Liver (tissue), 9 donors: ENCODE measurements around the gene TMEM119. TPM values are rescaled to one million over a fixed set of nuclear protein-coding genes. Genes with fewer than 3 reads are reported as not detected.

ENCODE experiments used
- DNase-seq: peaks from one replicate; pipeline ENCODE4 v3.0.0-alpha.2; 2017; ENCODE audit warnings: low spot score
- H3K27ac ChIP-seq, 2 donors: one replicate each; pipeline ENCODE4 v1.7.0; 2013; ENCODE audit warnings: inconsistent platforms in 2 of 2, low read length in 2 of 2, control low read depth in 1 of 2, low read depth in 1 of 2, mild to moderate bottlenecking in 1 of 2
- H3K27me3 ChIP-seq, 4 donors: one replicate each; pipeline versions ENCODE4 v1.6.1 to v1.7.0; 2013; ENCODE audit warnings: low read length in 3 of 4, inconsistent platforms in 1 of 4, mild to moderate bottlenecking in 1 of 4, moderate library complexity in 1 of 4; ENCODE audit not compliant: control insufficient read depth in 4 of 4, insufficient read depth in 4 of 4
- H3K36me3 ChIP-seq, 4 donors: one replicate each; pipeline versions ENCODE4 v1.6.1 to v1.7.0; 2013; ENCODE audit warnings: low read length in 3 of 4, mild to moderate bottlenecking in 3 of 4, low read depth in 1 of 4, moderate library complexity in 1 of 4; ENCODE audit not compliant: control insufficient read depth in 4 of 4, insufficient read depth in 3 of 4
- H3K4me1 ChIP-seq, 4 donors: one replicate each; pipeline versions ENCODE4 v1.6.1 to v1.7.0; 2013; ENCODE audit warnings: low read length in 3 of 4, mild to moderate bottlenecking in 3 of 4, moderate library complexity in 1 of 4; ENCODE audit not compliant: control insufficient read depth in 4 of 4, insufficient read depth in 4 of 4
- H3K4me3 ChIP-seq, 3 donors: one replicate each; pipeline versions ENCODE4 v1.6.1 to v1.7.0; 2013; ENCODE audit warnings: low read length in 3 of 3, control low read depth in 1 of 3, low read depth in 1 of 3, mild to moderate bottlenecking in 1 of 3
- H3K9ac ChIP-seq, 2 donors: one replicate each; pipeline ENCODE4 v1.7.0; 2013; ENCODE audit warnings: low read length in 2 of 2, mild to moderate bottlenecking in 2 of 2, moderate library complexity in 2 of 2, control low read depth in 1 of 2, low read depth in 1 of 2
- H3K9me3 ChIP-seq, 4 donors: one replicate each; pipeline versions ENCODE4 v1.6.1 to v1.7.0; 2013; ENCODE audit warnings: low read length in 3 of 4; ENCODE audit not compliant: control insufficient read depth in 4 of 4
- ATF3 ChIP-seq: IDR thresholded peaks from 2 replicates; pipeline ENCODE4 v1.6.1; 2016; ENCODE audit warnings: antibody characterized with exemption
- CTCF ChIP-seq: fragments of 150-350 bp; IDR thresholded peaks from 2 replicates; pipeline ENCODE4 v1.5.1; 2017; ENCODE audit warnings: improper control_type of control experiment, low read depth, low read length; ENCODE audit not compliant: missing input control
- EGR1 ChIP-seq, 2 donors: IDR thresholded peaks; 2 replicates each; pipeline ENCODE4 v1.6.1; 2016 to 2018; ENCODE audit warnings: antibody characterized with exemption in 2 of 2, low read depth in 2 of 2
- FOXA1 ChIP-seq: IDR thresholded peaks from 2 replicates; pipeline ENCODE4 v1.6.1; 2016; ENCODE audit warnings: antibody characterized with exemption
- FOXA2 ChIP-seq: IDR thresholded peaks from 2 replicates; pipeline ENCODE4 v1.6.1; 2016; ENCODE audit warnings: antibody characterized with exemption
- GABPA ChIP-seq, 2 donors: IDR thresholded peaks in 1 of 2; conservative IDR thresholded peaks in 1 of 2; 2 replicates each; pipeline ENCODE4 v1.6.1; 2016; ENCODE audit warnings: antibody characterized with exemption in 2 of 2, mild to moderate bottlenecking in 1 of 2, moderate library complexity in 1 of 2
- HNF4A ChIP-seq, 2 donors: conservative IDR thresholded peaks; 2 replicates each; pipeline ENCODE4 v1.6.1; 2016; ENCODE audit warnings: antibody characterized with exemption in 2 of 2, mild to moderate bottlenecking in 2 of 2
- HNF4G ChIP-seq: IDR thresholded peaks from 2 replicates; pipeline ENCODE4 v1.6.1; 2016; ENCODE audit warnings: antibody characterized with exemption
- JUND ChIP-seq, 2 donors: IDR thresholded peaks; 2 replicates each; pipeline ENCODE4 v1.6.1; 2016; ENCODE audit warnings: antibody characterized with exemption in 2 of 2
- MAX ChIP-seq: IDR thresholded peaks from 2 replicates; pipeline ENCODE4 v1.6.1; 2016; ENCODE audit warnings: antibody characterized with exemption
- NR2F2 ChIP-seq: IDR thresholded peaks from 2 replicates; pipeline ENCODE4 v1.6.1; 2016; ENCODE audit warnings: antibody characterized with exemption
- RAD21 ChIP-seq, 2 donors: IDR thresholded peaks; 2 replicates each; pipeline ENCODE4 v1.6.1; 2016; ENCODE audit warnings: antibody characterized with exemption in 2 of 2, mild to moderate bottlenecking in 2 of 2
- REST ChIP-seq: IDR thresholded peaks from 2 replicates; pipeline ENCODE4 v1.6.1; 2016; ENCODE audit warnings: antibody characterized with exemption, mild to moderate bottlenecking
- RXRA ChIP-seq, 2 donors: IDR thresholded peaks; 2 replicates each; pipeline ENCODE4 v1.6.1; 2017 to 2018; ENCODE audit warnings: antibody characterized with exemption in 2 of 2, mild to moderate bottlenecking in 1 of 2
- SP1 ChIP-seq: IDR thresholded peaks from 2 replicates; pipeline ENCODE4 v1.6.1; 2018; ENCODE audit warnings: antibody characterized with exemption, mild to moderate bottlenecking
- TAF1 ChIP-seq: conservative IDR thresholded peaks from 2 replicates; pipeline ENCODE4 v1.6.1; 2016; ENCODE audit warnings: antibody characterized with exemption, mild to moderate bottlenecking
- YY1 ChIP-seq: IDR thresholded peaks from 2 replicates; pipeline ENCODE4 v1.6.1; 2016; ENCODE audit warnings: antibody characterized with exemption, mild to moderate bottlenecking
- ZBTB33 ChIP-seq: IDR thresholded peaks from 2 replicates; pipeline ENCODE4 v1.6.1; 2016; ENCODE audit warnings: antibody characterized with exemption
- WGBS: extraction: QIAGEN DNeasy Blood & Tissue Kit; methylation state at CpG from one replicate; pipeline ENCODE4 v1.1.7; 2013; 5-methylcytosine and 5-hydroxymethylcytosine counted together
- polyA plus RNA-seq, 2 donors: library from polyadenylated mRNA; stranded (reverse) in 1 of 2; unstranded in 1 of 2; fragments of 200-250 nt in 1 of 2; fragments of >200 nt in 1 of 2; fragmentation: Nextera tagmentation in 1 of 2; extraction: Ambion mirVana in 1 of 2; gene quantifications; one replicate each; pipeline versions ENCODE4 v1.2.1 to v1.2.3, GENCODE V29; 2013 to 2015
- total RNA-seq, 2 donors: library from RNA; depleted of rRNA; stranded (reverse); fragments of >200 nt; gene quantifications; one replicate each; pipeline ENCODE4 v1.2.3, GENCODE V29; 2014
- donor health status: healthy.
- donor health status: healthy.
- donor health status: healthy.
- donor health status: healthy.
- donor health status: healthy.

Gene TMEM119
- total and polyA plus RNA-seq, 4 donors = 0.14 to 2.6 (median 0.38) TPM

GRCh38 chr12:108582978-108583770 is 14.7 kb downstream of the TMEM119 start:
- WGBS = 91% methylated on average over 10 of the region's 10 CpGs
- no peak for DNase-seq

More at GRCh38 chr12:108582978-108583770, 14.7 kb downstream of the TMEM119 start:
- Histone ChIP-seq H3K9me3 (no peaks in the 10 kb centered on the region), H3K27ac (no peak overlapping the region), H3K36me3 (no peaks in the 10 kb centered on the region), H3K4me3 (no peak overlapping the region), H3K9ac (no peak overlapping the region), H3K4me1 (no peaks in the 10 kb centered on the region), H3K27me3 (no peaks in the 10 kb centered on the region)
- TF ChIP-seq REST = no peak
- no peak for TF ChIP-seq RAD21 (IDR thresholded peaks at IDR 0.05)
- no peak for TF ChIP-seq RXRA (IDR thresholded peaks at IDR 0.05)
- TF ChIP-seq HNF4G = no peak
- no peak for TF ChIP-seq ATF3
- no peak for TF ChIP-seq ZBTB33
- no peak for TF ChIP-seq SP1
- TF ChIP-seq MAX = no peak
- TF ChIP-seq FOXA2 = no peak
- TF ChIP-seq CTCF = no peak
- TF ChIP-seq EGR1 (IDR thresholded peaks at IDR 0.05; ENCODE audit: low read depth in 2 of 2) = no peak
- TF ChIP-seq TAF1 = no peak
- TF ChIP-seq FOXA1 = no peak
- no peak for TF ChIP-seq JUND (IDR thresholded peaks at IDR 0.05)
- no peak for TF ChIP-seq NR2F2
- no peak for TF ChIP-seq YY1
- TF ChIP-seq HNF4A (conservative IDR thresholded peaks at IDR 0.05) = no peak
- no peak for TF ChIP-seq GABPA (IDR thresholded peaks at IDR 0.05 in 1 of 2, conservative IDR thresholded peaks at IDR 0.05 in 1 of 2)
